GM12878 (cell line): ENCODE measurements around the gene PPP1CA. TPM values are rescaled to one million over a fixed set of nuclear protein-coding genes. Genes with fewer than 3 reads are reported as not detected.

Source experiments
- ASH2L ChIP-seq: fragments of 300-600, 200-600 bp; sonication (generic); IDR thresholded peaks from 2 replicates; pipeline ENCODE4 v1.6.1; 2017; ENCODE audit warnings: low read depth, mild to moderate bottlenecking, borderline replicate concordance
- BCLAF1 ChIP-seq: fragments of 450-650 bp; IDR thresholded peaks from 2 replicates; pipeline ENCODE4 v1.6.1; 2017; ENCODE audit warnings: antibody characterized with exemption, mild to moderate bottlenecking, moderate library complexity
- CEBPB ChIP-seq, 2 experiments: fragments of 150-350 bp in 1 of 2; IDR thresholded peaks; 2 replicates each; pipeline ENCODE4 v1.6.1; 2012 to 2014; ENCODE audit warnings: low read depth in 2 of 2, low read length in 2 of 2, borderline replicate concordance in 1 of 2, inconsistent platforms in 1 of 2
- FOXK2 ChIP-seq: fragments of 450-650 bp; IDR thresholded peaks from 2 replicates; pipeline ENCODE4 v1.6.1; 2017; ENCODE audit warnings: mild to moderate bottlenecking, moderate library complexity
- MTA3 ChIP-seq: IDR thresholded peaks from 2 replicates; pipeline ENCODE4 v1.6.1; 2012; ENCODE audit warnings: low read length, inconsistent platforms, borderline replicate concordance
- NFIC ChIP-seq: IDR thresholded peaks from 2 replicates; pipeline ENCODE4 v1.6.1; 2012; ENCODE audit warnings: low read depth, mild to moderate bottlenecking, inconsistent platforms, low read length, moderate library complexity
- RAD51 ChIP-seq: fragments of 450-650 bp; IDR thresholded peaks from 2 replicates; pipeline ENCODE4 v1.6.1; 2016; ENCODE audit warnings: moderate library complexity, mild to moderate bottlenecking, inconsistent platforms
- RCOR1 ChIP-seq: conservative IDR thresholded peaks from 2 replicates; pipeline ENCODE4 v1.6.1; 2012; ENCODE audit warnings: low read depth, low read length, improper control_type of control experiment
- SUPT20H ChIP-seq: IDR thresholded peaks from 2 replicates; pipeline ENCODE4 v1.6.1; 2011; ENCODE audit warnings: low read depth, mild to moderate bottlenecking, low read length, moderate library complexity, borderline replicate concordance; ENCODE audit not compliant: control insufficient read depth
- TBL1XR1 ChIP-seq: IDR thresholded peaks from 2 replicates; pipeline ENCODE4 v1.6.1; 2012; ENCODE audit warnings: low read depth, low read length, improper control_type of control experiment
- YY1 ChIP-seq: IDR thresholded peaks from 2 replicates; pipeline ENCODE4 v1.6.1; 2011; ENCODE audit warnings: low read depth, mild to moderate bottlenecking, low read length
- ZNF622 ChIP-seq: fragments of 450-650 bp; IDR thresholded peaks from 2 replicates; pipeline ENCODE4 v1.6.1; 2017; ENCODE audit warnings: mild to moderate bottlenecking, inconsistent platforms
- polyA plus RNA-seq, 11 experiments: library from polyadenylated mRNA; depleted of rRNA in 4 of 11; unstranded in 6 of 11; stranded (reverse) in 5 of 11; fragments of >200 nt; fragmentation: Nextera tagmentation in 4 of 11; fragmentation: Illumina TruSeq in 1 of 11; extraction: Ambion mirVana in 4 of 11; extraction: Trizol in 1 of 11; gene quantifications; 1 replicate in 1 of 11; 2 replicates in 10 of 11; pipeline versions ENCODE4 v1.2.1 to v1.2.3, GENCODE V29; 2011 to 2016; ENCODE audit warnings: inconsistent platforms in 2 of 11, missing spikeins in 2 of 11, low read depth in 1 of 11
- total RNA-seq, 4 experiments: library from RNA; depleted of rRNA in 3 of 4; stranded (reverse); fragments of >200 nt in 3 of 4; fragmentation: Illumina TruSeq in 1 of 4; extraction: Trizol in 1 of 4; gene quantifications; 2 replicates each; pipeline versions ENCODE4 v1.2.1 to v1.2.3, GENCODE V29; 2013 to 2021

The PPP1CA gene
- total and polyA plus RNA-seq, 10 of the 15 experiments (the other 5 are each of a cell fraction or from before 2014, with no cell fraction given) = 26.4 to 458 (median 240) TPM

GRCh38 chr11:67437082-67437808, 35.6 kb upstream of the PPP1CA start, which contains the start of gene PTPRCAP (continued):
- TF ChIP-seq BCLAF1 (no peak), CEBPB (IDR thresholded peaks at IDR 0.05; ENCODE audit: borderline replicate concordance in 1 of 2, low read depth in 2 of 2, low read length in 2 of 2) (no peak), YY1 (no peak), RCOR1 (no peak), RAD51 (no peak), FOXK2 (no peak), MTA3 (no peak), NFIC (no peak), ZNF622 (no peak), TBL1XR1 (no peak), SUPT20H (no peak), ASH2L (no peak)
